ENCODE data around the gene NODAL.

Gene NODAL

DNA sequence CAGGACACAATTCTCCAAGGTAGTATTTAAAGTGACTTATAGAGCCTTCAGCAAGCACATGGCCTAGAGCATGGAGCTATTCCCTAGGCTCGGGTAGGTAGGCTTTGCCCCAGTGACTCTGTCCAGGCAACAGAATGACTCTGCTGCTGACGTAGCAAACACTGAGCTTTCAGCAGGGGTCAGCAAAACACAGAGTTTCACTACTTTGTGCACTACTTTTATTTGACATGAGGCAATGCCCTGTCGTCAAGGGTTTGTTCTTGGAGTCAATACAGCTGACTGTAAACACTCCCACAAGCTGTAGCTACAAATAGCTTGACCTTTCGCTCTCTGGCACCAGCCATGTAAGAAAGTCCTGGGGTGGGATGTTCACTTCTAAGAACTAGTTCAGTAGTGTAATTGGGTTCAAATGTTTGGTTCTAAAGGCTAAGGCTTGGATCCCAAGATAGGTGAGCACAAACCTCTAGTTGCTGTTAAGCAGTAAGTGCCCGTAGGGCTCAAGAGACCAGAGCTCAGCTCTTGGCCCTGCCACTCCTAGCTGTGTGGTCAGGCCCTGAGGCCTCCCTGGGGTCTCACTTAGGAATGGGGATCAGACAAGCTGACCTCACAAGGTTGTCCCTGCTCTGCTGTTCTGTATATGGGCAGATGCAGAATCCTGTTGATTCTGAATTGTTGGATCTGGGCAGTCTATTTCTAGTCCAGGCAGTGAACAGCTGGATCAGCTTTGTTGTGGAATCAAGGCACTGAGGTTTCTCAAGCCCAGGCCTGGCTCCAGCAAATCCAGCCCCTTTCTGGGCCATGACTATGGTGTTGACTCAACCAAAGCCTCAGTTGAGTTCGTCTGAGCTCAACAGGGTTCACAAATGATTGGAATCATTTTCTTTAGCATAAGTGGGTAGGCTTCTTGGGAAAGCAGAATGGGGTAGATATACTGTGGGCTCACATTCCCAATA lies 10.7 kb downstream of the NODAL start:
- Histone ChIP-seq H3K9ac (ENCODE audit: low read depth, low read length) (no peak overlapping the region), H3K9me3 (ENCODE audit: control insufficient read depth, insufficient read depth, low read length) (no peaks in the 10 kb centered on the region), H3K27me3 (ENCODE audit: control insufficient read depth, insufficient read depth, low read length) (no peaks in the 10 kb centered on the region), H3K4me1 (ENCODE audit: control insufficient read depth, insufficient read depth, low read length) (peaks cover 7% of the 10 kb centered on the region), H3K36me3 (ENCODE audit: control insufficient read depth, insufficient read depth, low read length) (peaks cover 78% of the 10 kb centered on the region), H3K4me3 (ENCODE audit: low read depth, low read length) (no peak overlapping the region), H3K27ac (ENCODE audit: low read depth, low read length) (peak overlapping the region; percentile 43)

DNA sequence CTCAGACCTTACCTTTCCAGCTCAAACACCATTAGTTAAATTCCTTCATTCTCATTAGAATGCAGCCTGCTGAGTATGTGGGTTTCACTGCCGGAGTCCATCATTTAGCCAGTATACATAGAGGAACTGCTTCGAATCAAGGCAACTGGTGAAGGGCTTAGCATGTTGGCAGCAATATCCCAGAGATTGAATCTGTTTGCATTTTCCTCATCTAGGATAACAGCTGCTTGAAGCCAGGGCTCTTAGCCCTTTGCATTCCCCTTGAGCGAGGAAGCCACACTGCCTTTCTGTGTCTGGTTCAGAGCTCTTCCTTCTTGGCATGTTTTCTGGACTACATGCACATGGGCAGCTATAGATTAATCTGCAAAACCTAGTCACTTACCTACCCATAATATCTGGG lies 14.7 kb downstream of the NODAL start:
- Histone ChIP-seq H3K27me3 (ENCODE audit: control insufficient read depth, insufficient read depth, low read length) (no peaks in the 10 kb centered on the region), H3K9ac (ENCODE audit: low read depth, low read length) (no peak overlapping the region), H3K36me3 (ENCODE audit: control insufficient read depth, insufficient read depth, low read length) (peaks cover 91% of the 10 kb centered on the region), H3K9me3 (ENCODE audit: control insufficient read depth, insufficient read depth, low read length) (no peaks in the 10 kb centered on the region), H3K27ac (ENCODE audit: low read depth, low read length) (no peak overlapping the region), H3K4me1 (ENCODE audit: control insufficient read depth, insufficient read depth, low read length) (peaks cover 13% of the 10 kb centered on the region), H3K4me3 (ENCODE audit: low read depth, low read length) (no peak overlapping the region)

DNA sequence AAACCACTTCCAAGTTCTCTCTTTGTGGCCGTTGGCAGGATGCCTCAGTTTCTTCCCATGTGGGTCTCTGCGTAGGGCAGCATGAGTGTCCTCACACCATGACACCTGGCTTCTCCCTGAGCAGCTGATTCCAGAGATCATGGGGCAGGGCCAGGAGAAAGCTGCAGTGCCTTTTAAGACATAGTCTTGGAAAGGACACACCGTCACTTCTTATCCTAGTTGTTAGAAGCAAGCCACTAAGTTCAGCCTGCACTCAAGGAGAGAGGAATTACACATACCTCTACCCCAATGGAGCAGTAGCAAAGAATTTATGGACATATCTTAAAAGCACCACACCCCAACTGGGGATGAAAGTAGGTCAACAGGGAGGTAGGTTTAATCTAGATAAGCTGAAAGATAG lies 16.4 kb downstream of the NODAL start:
- Histone ChIP-seq H3K9me3 (ENCODE audit: control insufficient read depth, insufficient read depth, low read length) (no peaks in the 10 kb centered on the region), H3K36me3 (ENCODE audit: control insufficient read depth, insufficient read depth, low read length) (peaks cover 92% of the 10 kb centered on the region), H3K9ac (ENCODE audit: low read depth, low read length) (no peak overlapping the region), H3K27me3 (ENCODE audit: control insufficient read depth, insufficient read depth, low read length) (no peaks in the 10 kb centered on the region), H3K4me1 (ENCODE audit: control insufficient read depth, insufficient read depth, low read length) (peaks cover 13% of the 10 kb centered on the region), H3K4me3 (ENCODE audit: low read depth, low read length) (no peak overlapping the region), H3K27ac (ENCODE audit: low read depth, low read length) (no peak overlapping the region)

- Histone ChIP-seq H3K4me3 (ENCODE audit: low read depth, low read length) (no peak overlapping the region), H3K27ac (ENCODE audit: low read depth, low read length) (no peak overlapping the region), H3K27me3 (ENCODE audit: control insufficient read depth, insufficient read depth, low read length) (no peaks in the 10 kb centered on the region), H3K36me3 (ENCODE audit: control insufficient read depth, insufficient read depth, low read length) (peaks cover 94% of the 10 kb centered on the region), H3K9me3 (ENCODE audit: control insufficient read depth, insufficient read depth, low read length) (no peaks in the 10 kb centered on the region), H3K9ac (ENCODE audit: low read depth, low read length) (no peak overlapping the region; the same call in 1 of the 2 replicates), H3K4me1 (ENCODE audit: control insufficient read depth, insufficient read depth, low read length) (peaks cover 13% of the 10 kb centered on the region)
Measured at GRCh38 chr10:70424320-70424719, 17.2 kb downstream of the NODAL start.

- Histone ChIP-seq H3K27me3 (ENCODE audit: control insufficient read depth, insufficient read depth, low read length) (no peaks in the 10 kb centered on the region), H3K36me3 (ENCODE audit: control insufficient read depth, insufficient read depth, low read length) (peaks cover 56% of the 10 kb centered on the region)
Measured at GRCh38 chr10:70418713-70419112, 22.8 kb downstream of the NODAL start.

DNA sequence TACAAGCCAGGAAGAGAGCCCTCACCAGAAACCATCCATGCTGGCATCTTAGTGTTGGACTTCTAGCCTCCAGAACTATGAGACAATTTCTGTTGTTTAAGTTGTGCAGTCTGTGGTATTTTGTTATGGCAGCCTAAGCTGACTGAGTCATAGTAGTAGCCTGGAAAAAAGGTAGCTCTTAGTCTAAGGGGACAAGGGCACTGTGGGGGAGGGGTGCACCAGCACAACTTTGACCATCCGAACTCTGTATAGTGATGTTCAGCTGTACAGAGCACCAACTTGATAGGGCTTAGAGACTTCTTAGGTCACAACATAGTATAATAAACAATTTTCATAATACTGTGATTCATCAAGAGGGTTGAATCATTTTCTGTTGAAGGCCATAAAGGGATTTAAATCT lies 23.3 kb downstream of the NODAL start:
- Histone ChIP-seq H3K36me3 (ENCODE audit: control insufficient read depth, insufficient read depth, low read length) (peaks cover 51% of the 10 kb centered on the region), H3K27ac (ENCODE audit: low read depth, low read length) (no peak overlapping the region), H3K9ac (ENCODE audit: low read depth, low read length) (no peak overlapping the region), H3K9me3 (ENCODE audit: control insufficient read depth, insufficient read depth, low read length) (no peaks in the 10 kb centered on the region), H3K4me3 (ENCODE audit: low read depth, low read length) (no peak overlapping the region), H3K27me3 (ENCODE audit: control insufficient read depth, insufficient read depth, low read length) (no peaks in the 10 kb centered on the region), H3K4me1 (ENCODE audit: control insufficient read depth, insufficient read depth, low read length) (peaks cover 10% of the 10 kb centered on the region)

More at GRCh38 chr10:70418713-70419112, 22.8 kb downstream of the NODAL start:
- H3K9ac ChIP-seq (ENCODE audit: low read depth, low read length): no peak overlapping the region
- H3K4me3 ChIP-seq (ENCODE audit: low read depth, low read length): no peak overlapping the region
- H3K9me3 ChIP-seq (ENCODE audit: control insufficient read depth, insufficient read depth, low read length): no peaks in the 10 kb centered on the region
- H3K27ac ChIP-seq (ENCODE audit: low read depth, low read length): no peak overlapping the region
- peaks cover 13% of the 10 kb centered on the region for H3K4me1 ChIP-seq (ENCODE audit: control insufficient read depth, insufficient read depth, low read length)

GRCh38 chr10:70417568-70417967 lies 23.9 kb downstream of the NODAL start:
- Histone ChIP-seq H3K27me3 (ENCODE audit: control insufficient read depth, insufficient read depth, low read length) (no peaks in the 10 kb centered on the region), H3K9ac (ENCODE audit: low read depth, low read length) (no peak overlapping the region), H3K36me3 (ENCODE audit: control insufficient read depth, insufficient read depth, low read length) (peaks cover 45% of the 10 kb centered on the region), H3K4me1 (ENCODE audit: control insufficient read depth, insufficient read depth, low read length) (0 out of 2 replicates have a peak, but pooled peaks cover 7% of the 10 kb centered on the region), H3K27ac (ENCODE audit: low read depth, low read length) (no peak overlapping the region), H3K4me3 (ENCODE audit: low read depth, low read length) (no peak overlapping the region), H3K9me3 (ENCODE audit: control insufficient read depth, insufficient read depth, low read length) (no peaks in the 10 kb centered on the region)

GRCh38 chr10:70412356-70412755 lies 29.1 kb downstream of the NODAL start:
- Histone ChIP-seq H3K4me3 (ENCODE audit: low read depth, low read length) (no peak overlapping the region), H3K9ac (ENCODE audit: low read depth, low read length) (no peak overlapping the region), H3K9me3 (ENCODE audit: control insufficient read depth, insufficient read depth, low read length) (no peaks in the 10 kb centered on the region), H3K27me3 (ENCODE audit: control insufficient read depth, insufficient read depth, low read length) (no peaks in the 10 kb centered on the region), H3K27ac (ENCODE audit: low read depth, low read length) (no peak overlapping the region), H3K36me3 (ENCODE audit: control insufficient read depth, insufficient read depth, low read length) (peaks cover 22% of the 10 kb centered on the region), H3K4me1 (ENCODE audit: control insufficient read depth, insufficient read depth, low read length) (peaks cover 16% of the 10 kb centered on the region; the same call in 1 of the 2 replicates)

DNA sequence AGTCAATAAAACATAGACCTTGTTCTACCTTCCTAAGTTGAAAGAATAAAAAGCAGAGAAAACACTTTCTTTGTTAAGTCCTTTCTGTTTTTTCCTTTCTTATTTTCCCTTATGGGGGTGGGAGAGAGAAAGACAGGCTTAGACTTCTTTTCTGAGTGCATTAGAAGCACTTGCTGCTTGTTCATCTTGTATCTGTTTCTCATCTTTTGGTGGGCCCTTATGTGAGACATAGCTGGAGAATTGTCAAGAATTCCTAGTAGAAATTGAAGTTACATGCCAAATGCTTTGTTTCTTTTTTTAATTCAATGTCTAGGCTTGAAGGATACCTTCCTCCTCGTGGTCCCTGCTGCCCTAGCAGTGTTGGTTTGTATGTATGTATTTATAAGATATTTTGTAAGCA lies 30.9 kb downstream of the NODAL start:
- H3K36me3 ChIP-seq (ENCODE audit: control insufficient read depth, insufficient read depth, low read length): peaks cover 24% of the 10 kb centered on the region
- no peak overlapping the region for H3K9ac ChIP-seq (ENCODE audit: low read depth, low read length)
- H3K4me3 ChIP-seq (ENCODE audit: low read depth, low read length): no peak overlapping the region
- H3K27me3 ChIP-seq (ENCODE audit: control insufficient read depth, insufficient read depth, low read length): no peaks in the 10 kb centered on the region
- 0 out of 2 replicates have a peak, but pooled peaks cover 3% of the 10 kb centered on the region for H3K9me3 ChIP-seq (ENCODE audit: control insufficient read depth, insufficient read depth, low read length)
- no peak overlapping the region for H3K27ac ChIP-seq (ENCODE audit: low read depth, low read length)
- H3K4me1 ChIP-seq (ENCODE audit: control insufficient read depth, insufficient read depth, low read length): peaks cover 18% of the 10 kb centered on the region; the same call in 1 of the 2 replicates

DNA sequence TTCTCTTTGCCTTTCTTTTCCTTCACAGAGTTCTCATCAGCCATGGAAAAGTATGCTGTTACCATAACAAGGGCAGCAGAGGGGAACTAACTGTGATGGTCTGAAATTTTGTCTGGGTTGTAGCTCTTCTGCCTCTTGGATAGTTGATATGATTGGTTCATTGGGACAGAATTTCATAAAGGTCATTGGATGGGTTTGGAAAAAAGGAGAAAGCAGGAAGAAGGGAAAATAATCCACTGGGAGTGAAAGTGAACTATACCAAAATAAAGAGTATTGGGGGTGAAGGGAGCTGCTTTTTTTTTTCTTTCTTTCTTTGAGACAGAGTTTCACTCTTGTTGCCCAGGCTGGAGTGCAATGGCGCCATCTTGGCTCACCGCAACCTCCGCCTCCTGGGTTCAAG lies 31.7 kb downstream of the NODAL start:
- peaks cover 24% of the 10 kb centered on the region for H3K36me3 ChIP-seq (ENCODE audit: control insufficient read depth, insufficient read depth, low read length)

More for the DNA sequence above, 31.7 kb downstream of the NODAL start:
- no peak overlapping the region for H3K4me3 ChIP-seq (ENCODE audit: low read depth, low read length)
- H3K27ac ChIP-seq (ENCODE audit: low read depth, low read length): no peak overlapping the region
- H3K9ac ChIP-seq (ENCODE audit: low read depth, low read length): no peak overlapping the region
- H3K9me3 ChIP-seq (ENCODE audit: control insufficient read depth, insufficient read depth, low read length): 0 out of 2 replicates have a peak, but pooled peaks cover 3% of the 10 kb centered on the region
- peaks cover 23% of the 10 kb centered on the region for H3K4me1 ChIP-seq (ENCODE audit: control insufficient read depth, insufficient read depth, low read length)
- H3K27me3 ChIP-seq (ENCODE audit: control insufficient read depth, insufficient read depth, low read length): no peaks in the 10 kb centered on the region

All from HUES48 (cell line).